Smooth muscle cell (in vitro differentiated cells): ENCODE data around the gene ORC2. TPM values are rescaled to one million over a fixed set of nuclear protein-coding genes. Genes with fewer than 3 reads are reported as not detected.

ENCODE experiments used
- DNase-seq: peaks from one replicate; lab custom pipeline; 2025; ENCODE audit not compliant: unreplicated experiment; lab: John Stamatoyannopoulos, UW
- H2AFZ ChIP-seq: fragments of 200-600 bp; sonication (generic); 2 replicates; pipeline ENCODE4 v1.6.0; 2016; ENCODE audit warnings: antibody characterized with exemption, low read depth, mild to moderate bottlenecking
- H3F3A ChIP-seq: fragments of 200-600 bp; sonication (generic); 2 replicates; pipeline ENCODE4 v1.6.0; 2017; ENCODE audit warnings: antibody characterized with exemption, low read depth
- H3K27ac ChIP-seq: fragments of 200-600 bp; sonication (generic); 2 replicates; pipeline ENCODE4 v1.5.1; 2016; ENCODE audit warnings: low read depth, mild to moderate bottlenecking
- H3K27me3 ChIP-seq: fragments of 200-600 bp; sonication (generic); 2 replicates; pipeline ENCODE4 v1.6.1; 2016; ENCODE audit warnings: low read depth, mild to moderate bottlenecking
- H3K36me3 ChIP-seq: fragments of 200-600 bp; sonication (generic); 2 replicates; pipeline ENCODE4 v1.5.1; 2016; ENCODE audit warnings: low read depth
- H3K4me1 ChIP-seq: fragments of 200-600 bp; sonication (generic); 2 replicates; pipeline ENCODE4 v1.5.1; 2016; ENCODE audit warnings: low read depth
- H3K4me2 ChIP-seq: fragments of 200-600 bp; sonication (generic); 2 replicates; pipeline ENCODE4 v1.6.0; 2016; ENCODE audit warnings: mild to moderate bottlenecking
- H3K4me3 ChIP-seq: fragments of 200-600 bp; sonication (generic); 2 replicates; pipeline ENCODE4 v1.5.1; 2016; ENCODE audit warnings: mild to moderate bottlenecking
- H3K79me2 ChIP-seq: fragments of 200-600 bp; sonication (generic); 2 replicates; pipeline ENCODE4 v1.6.0; 2016; ENCODE audit warnings: low read depth, mild to moderate bottlenecking
- H3K9ac ChIP-seq: fragments of 200-600 bp; sonication (generic); 2 replicates; pipeline ENCODE4 v1.6.0; 2016; ENCODE audit warnings: low read depth
- H3K9me3 ChIP-seq: fragments of 200-600 bp; sonication (generic); replicated peaks from 2 replicates; pipeline ENCODE4 v1.5.1; 2016; ENCODE audit warnings: low read depth
- H4K20me1 ChIP-seq: fragments of 200-600 bp; sonication (generic); 2 replicates; pipeline ENCODE4 v1.6.0; 2016; ENCODE audit warnings: low read depth
- CTCF ChIP-seq: fragments of 200-600 bp; sonication (generic); IDR thresholded peaks from 2 replicates; pipeline ENCODE4 v1.5.1; 2017; ENCODE audit warnings: borderline replicate concordance, mild to moderate bottlenecking, antibody characterized with exemption; ENCODE audit not compliant: insufficient read depth, poor library complexity, severe bottlenecking
- WGBS: methylation state at CpG from one replicate; pipeline ENCODE4 v1.1.7; 2016; ENCODE audit warnings: low lambda C conversion rate; 5-methylcytosine and 5-hydroxymethylcytosine counted together
- polyA plus RNA-seq: library from polyadenylated mRNA; unstranded; fragments of >200 nt; fragmentation: Nextera tagmentation; extraction: Ambion mirVana; gene quantifications from 2 replicates; pipeline ENCODE4 v1.2.1, GENCODE V29; 2016
- total RNA-seq: library from RNA; depleted of rRNA; stranded (reverse); fragments of >200 nt; gene quantifications from 2 replicates; pipeline ENCODE4 v1.2.3, GENCODE V29; 2014

ORC2 gene
- total and polyA plus RNA-seq, 2 experiments from 2014 or later = 8.3 to 11.5 TPM

- Histone ChIP-seq H3K79me2 (peaks cover 28% of the 10 kb centered on the region), H3K27ac (peak overlapping the region; percentile 51), H3K27me3 (no peaks in the 10 kb centered on the region), H3F3A (peaks cover 5% of the 10 kb centered on the region), H4K20me1 (no peaks in the 10 kb centered on the region), H3K9ac (peak overlapping the region; percentile 85), H3K36me3 (no peaks in the 10 kb centered on the region), H3K4me2 (peak overlapping the region; percentile 88), H3K9me3 (no peaks in the 10 kb centered on the region), H3K4me3 (peak overlapping the region; percentile 98), H2AFZ (peak overlapping the region; percentile 94), H3K4me1 (peaks cover 21% of the 10 kb centered on the region)
- DNase-seq = no peak
- 7% methylated on average over 7 of the region's 7 CpGs for WGBS
- no peak for TF ChIP-seq CTCF
Observed at GRCh38 chr2:200962811-200963123, 693 bp downstream of the ORC2 start.

GRCh38 chr2:200961674-200962073 lies 1.8 kb downstream of the ORC2 start:
- no peaks in the 10 kb centered on the region for H3K27me3 ChIP-seq
- H3K4me3 ChIP-seq = peak overlapping the region; percentile 98
- peaks cover 21% of the 10 kb centered on the region for H3K4me1 ChIP-seq
- WGBS = 95% methylated on average over 2 of the region's 2 CpGs
- H3K27ac ChIP-seq = no peak overlapping the region
- no peak for TF ChIP-seq CTCF
- H3K79me2 ChIP-seq = peaks cover 28% of the 10 kb centered on the region
- no peaks in the 10 kb centered on the region for H4K20me1 ChIP-seq
- no peak overlapping the region for H3K4me2 ChIP-seq
- H3K9me3 ChIP-seq = no peaks in the 10 kb centered on the region
- H2AFZ ChIP-seq = no peak overlapping the region
- no peak overlapping the region for H3K9ac ChIP-seq
- DNase-seq = no peak
- H3K36me3 ChIP-seq = peaks cover 2% of the 10 kb centered on the region
- H3F3A ChIP-seq = peaks cover 4% of the 10 kb centered on the region

GRCh38 chr2:200950378-200950777 lies 13.1 kb downstream of the ORC2 start:
- WGBS = 85% methylated on average over 3 of the region's 3 CpGs
- no peaks in the 10 kb centered on the region for H3F3A ChIP-seq
- H3K79me2 ChIP-seq = no peaks in the 10 kb centered on the region
- H3K9me3 ChIP-seq = no peaks in the 10 kb centered on the region
- H2AFZ ChIP-seq = no peak overlapping the region
- H3K9ac ChIP-seq = no peak overlapping the region
- H4K20me1 ChIP-seq = no peaks in the 10 kb centered on the region
- no peak overlapping the region for H3K27ac ChIP-seq
- H3K27me3 ChIP-seq = no peaks in the 10 kb centered on the region
- H3K4me2 ChIP-seq = no peak overlapping the region
- TF ChIP-seq CTCF = no peak
- no peak overlapping the region for H3K4me3 ChIP-seq
- H3K4me1 ChIP-seq = no peaks in the 10 kb centered on the region
- no peak for DNase-seq
- peaks cover 8% of the 10 kb centered on the region for H3K36me3 ChIP-seq

GRCh38 chr2:200945395-200945729 lies 18.1 kb downstream of the ORC2 start:
- no peaks in the 10 kb centered on the region for H3K4me1 ChIP-seq
- no peaks in the 10 kb centered on the region for H3K79me2 ChIP-seq
- no peak overlapping the region for H3K4me3 ChIP-seq
- no peak overlapping the region for H2AFZ ChIP-seq
- peak overlapping the region; percentile 25 for H3K9ac ChIP-seq
- peak overlapping the region; percentile 94 for H3K27ac ChIP-seq
- H3K27me3 ChIP-seq = no peaks in the 10 kb centered on the region
- H3K36me3 ChIP-seq = peaks cover 2% of the 10 kb centered on the region
- WGBS = 94% methylated on average over 4 of the region's 4 CpGs
- TF ChIP-seq CTCF = no peak
- no peak for DNase-seq
- no peaks in the 10 kb centered on the region for H3F3A ChIP-seq
- no peaks in the 10 kb centered on the region for H3K9me3 ChIP-seq
- H3K4me2 ChIP-seq = peak overlapping the region; percentile 15
- no peaks in the 10 kb centered on the region for H4K20me1 ChIP-seq
